Mesenchymal stem cell (in vitro differentiated cells and primary cell): ENCODE measurements around the gene PAF1.

ENCODE experiments used
- DNase-seq: peaks from one replicate; pipeline ENCODE4 v3.0.0-alpha.2; 2013
- H2AFZ ChIP-seq: one replicate; pipeline ENCODE4 v1.6.1; 2013; ENCODE audit warnings: low read depth, mild to moderate bottlenecking, control low read depth, inconsistent platforms, low read length, moderate library complexity
- H2AK5ac ChIP-seq: 2 replicates; pipeline ENCODE4 v1.6.1; 2013; ENCODE audit warnings: low read length, moderate library complexity, mild to moderate bottlenecking, inconsistent platforms; ENCODE audit not compliant: severe bottlenecking
- H2BK120ac ChIP-seq: one replicate; pipeline ENCODE4 v1.6.1; 2013; ENCODE audit warnings: low read depth, mild to moderate bottlenecking, inconsistent platforms, low read length, moderate library complexity
- H2BK12ac ChIP-seq, 2 experiments: one replicate each; pipeline ENCODE4 v1.6.1; 2013; ENCODE audit warnings: inconsistent platforms in 2 of 2, low read length in 2 of 2, mild to moderate bottlenecking in 2 of 2, moderate library complexity in 2 of 2, control low read depth in 1 of 2
- H2BK15ac ChIP-seq: one replicate; pipeline ENCODE4 v1.6.1; 2013; ENCODE audit warnings: mild to moderate bottlenecking, low read depth, inconsistent platforms; ENCODE audit not compliant: poor library complexity, severe bottlenecking
- H2BK5ac ChIP-seq: 2 replicates; pipeline ENCODE4 v1.6.1; 2013; ENCODE audit warnings: low read depth, mild to moderate bottlenecking, low read length, control low read depth, inconsistent platforms; ENCODE audit not compliant: poor library complexity, severe bottlenecking
- H3K14ac ChIP-seq, 2 experiments: one replicate each; pipeline ENCODE4 v1.6.1; 2013; ENCODE audit warnings: inconsistent platforms in 2 of 2, low read length in 2 of 2, control low read depth in 1 of 2, mild to moderate bottlenecking in 1 of 2, moderate library complexity in 1 of 2
- H3K18ac ChIP-seq, 2 experiments: one replicate each; pipeline ENCODE4 v1.6.1; 2013; ENCODE audit warnings: inconsistent platforms in 2 of 2, low read length in 2 of 2, control low read depth in 1 of 2, low read depth in 1 of 2, mild to moderate bottlenecking in 1 of 2
- H3K23ac ChIP-seq, 2 experiments: one replicate each; pipeline ENCODE4 v1.6.1; 2013; ENCODE audit warnings: inconsistent platforms in 2 of 2, low read length in 2 of 2, mild to moderate bottlenecking in 2 of 2, moderate library complexity in 2 of 2, control low read depth in 1 of 2
- H3K27ac ChIP-seq: 2 replicates; pipeline ENCODE4 v1.5.1; 2013; ENCODE audit warnings: mild to moderate bottlenecking, moderate library complexity, low read length, control low read depth, inconsistent platforms; ENCODE audit not compliant: poor library complexity, severe bottlenecking
- H3K27me3 ChIP-seq, 2 experiments: 2 replicates each; pipeline versions ENCODE4 v1.6.1 to v1.7.0; 2013; ENCODE audit warnings: low read length in 2 of 2, mild to moderate bottlenecking in 2 of 2, moderate library complexity in 2 of 2, control low read depth in 1 of 2, inconsistent platforms in 1 of 2; ENCODE audit not compliant: control insufficient read depth in 1 of 2, insufficient read depth in 1 of 2
- H3K36me3 ChIP-seq, 2 experiments: 2 replicates each; pipeline versions ENCODE4 v1.6.1 to v1.7.0; 2013; ENCODE audit warnings: low read length in 2 of 2, control low read depth in 1 of 2, inconsistent platforms in 1 of 2, low read depth in 1 of 2, mild to moderate bottlenecking in 1 of 2; ENCODE audit not compliant: insufficient read depth in 2 of 2, control insufficient read depth in 1 of 2
- H3K4ac ChIP-seq, 2 experiments: one replicate each; pipeline ENCODE4 v1.6.1; 2013; ENCODE audit warnings: inconsistent platforms in 2 of 2, low read length in 2 of 2, mild to moderate bottlenecking in 2 of 2, moderate library complexity in 2 of 2, control low read depth in 1 of 2, low read depth in 1 of 2
- H3K4me1 ChIP-seq: 2 replicates; pipeline ENCODE4 v1.6.1; 2013; ENCODE audit warnings: low read depth, low read length, control low read depth; ENCODE audit not compliant: control insufficient read depth, insufficient read depth
- H3K4me2 ChIP-seq: 2 replicates; pipeline ENCODE4 v1.6.1; 2013; ENCODE audit warnings: low read length, mild to moderate bottlenecking, inconsistent platforms; ENCODE audit not compliant: poor library complexity, severe bottlenecking
- H3K4me3 ChIP-seq, 2 experiments: 2 replicates each; pipeline versions ENCODE4 v1.5.1 to v1.7.0; 2013; ENCODE audit warnings: low read length in 2 of 2, mild to moderate bottlenecking in 2 of 2, control low read depth in 1 of 2, low read depth in 1 of 2; ENCODE audit not compliant: insufficient read depth in 1 of 2
- H3K79me1 ChIP-seq: replicated peaks from 2 replicates; pipeline ENCODE4 v1.6.1; 2013; ENCODE audit warnings: mild to moderate bottlenecking, control low read depth, low read length, inconsistent platforms; ENCODE audit not compliant: poor library complexity, severe bottlenecking
- H3K9ac ChIP-seq: 2 replicates; pipeline ENCODE4 v1.7.0; 2013; ENCODE audit warnings: mild to moderate bottlenecking, low read length, moderate library complexity
- H3K9me3 ChIP-seq: 2 replicates; pipeline ENCODE4 v1.7.0; 2013; ENCODE audit warnings: mild to moderate bottlenecking, low read length; ENCODE audit not compliant: control insufficient read depth
- H4K8ac ChIP-seq: one replicate; pipeline ENCODE4 v1.6.1; 2013; ENCODE audit warnings: inconsistent platforms, mild to moderate bottlenecking, low read length, moderate library complexity
- H4K91ac ChIP-seq: one replicate; pipeline ENCODE4 v1.6.1; 2013; ENCODE audit warnings: mild to moderate bottlenecking, low read length, inconsistent platforms
- WGBS: methylation state at CpG from one replicate; pipeline ENCODE4 v1.1.7; 2013; ENCODE audit warnings: mixed read lengths; 5-methylcytosine and 5-hydroxymethylcytosine counted together

PAF1 gene

DNA sequence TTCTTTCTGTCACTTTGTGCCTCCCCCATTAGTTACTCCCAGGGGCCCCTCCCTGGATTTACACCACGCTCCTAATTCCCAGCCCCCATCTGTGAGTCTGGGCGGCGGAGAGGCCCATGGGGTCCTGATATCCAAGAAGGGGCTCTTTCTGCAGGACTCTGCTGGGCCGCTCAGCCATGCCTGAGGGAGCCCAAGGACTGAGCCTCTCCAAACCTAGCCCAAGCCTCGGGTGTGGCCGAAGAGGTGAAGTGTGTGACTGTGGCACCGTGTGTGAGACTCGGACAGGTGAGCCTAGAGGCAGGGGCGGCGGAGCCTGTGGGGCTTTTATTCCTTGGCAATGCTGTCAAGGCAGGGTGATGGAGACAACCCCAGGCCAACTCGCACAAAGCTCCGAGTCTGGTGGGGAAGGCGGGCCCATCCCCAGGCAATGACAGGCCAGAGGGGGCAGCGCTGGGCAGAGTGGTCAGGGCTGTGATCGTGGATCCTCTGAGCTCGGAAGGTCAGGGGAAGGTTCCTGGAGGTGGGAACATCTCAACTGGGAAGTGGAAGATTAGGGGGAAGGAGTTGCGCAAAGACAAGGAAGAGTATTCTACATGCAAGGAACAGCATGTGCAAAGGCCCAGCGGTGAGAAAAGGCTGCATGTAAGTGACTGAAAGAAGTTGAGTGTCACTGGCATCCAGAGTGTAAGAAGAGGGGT is 23.2 kb upstream of the PAF1 start:
- no peak overlapping the region for H2AFZ ChIP-seq
- H3K4me1 ChIP-seq = peaks cover 43% of the 10 kb centered on the region
- H2AK5ac ChIP-seq = peak overlapping the region; percentile 90
- H3K23ac ChIP-seq = peak overlapping the region in 1 of 2 experiments; percentile 6
- H3K27ac ChIP-seq = peak overlapping the region; percentile 90
- H3K9me3 ChIP-seq = no peaks in the 10 kb centered on the region
- DNase-seq = peak; percentile 67
- peaks cover 7 to 40% of the 10 kb centered on the region in 2 experiments for H3K36me3 ChIP-seq
- peak overlapping the region; percentile 83 for H2BK15ac ChIP-seq
- H2BK12ac ChIP-seq = peak overlapping the region; percentile 59 to 75
- peaks cover 13% of the 10 kb centered on the region for H3K79me1 ChIP-seq
- peak overlapping the region; percentile 83 for H3K4me2 ChIP-seq
- H3K18ac ChIP-seq = peak overlapping the region; percentile 81 to 87
- H3K4me3 ChIP-seq = peak overlapping the region; percentile 75 to 92
- peak overlapping the region; percentile 98 for H3K9ac ChIP-seq
- H2BK5ac ChIP-seq = peak overlapping the region; percentile 81
- H2BK120ac ChIP-seq = peak overlapping the region; percentile 95
- H4K91ac ChIP-seq = peak overlapping the region; percentile 63
- no peaks in the 10 kb centered on the region for H3K27me3 ChIP-seq
- H3K14ac ChIP-seq = peak overlapping the region in 1 of 2 experiments; percentile 63
- 17% methylated on average over 18 of the region's 18 CpGs for WGBS
- peak overlapping the region; percentile 19 for H4K8ac ChIP-seq
- H3K4ac ChIP-seq = peak overlapping the region; percentile 64 to 90

GRCh38 chr19:39413272-39413910 is 22.5 kb upstream of the PAF1 start:
- peaks cover 7% of the 10 kb centered on the region for H3K79me1 ChIP-seq
- peak overlapping the region; percentile 75 to 92 for H3K4me3 ChIP-seq
- no peak overlapping the region for H3K23ac ChIP-seq
- no peaks in the 10 kb centered on the region for H3K9me3 ChIP-seq
- H2BK5ac ChIP-seq = peak overlapping the region; percentile 97
- H2AFZ ChIP-seq = no peak overlapping the region
- peak overlapping the region; percentile 98 for H3K9ac ChIP-seq
- H3K36me3 ChIP-seq = peaks cover 7 to 38% of the 10 kb centered on the region in 2 experiments
- H3K14ac ChIP-seq = peak overlapping the region in 1 of 2 experiments; percentile 62
- peak overlapping the region; percentile 58 to 97 for H3K4ac ChIP-seq
- H3K4me1 ChIP-seq = peaks cover 46% of the 10 kb centered on the region
- peak overlapping the region; percentile 83 for H3K4me2 ChIP-seq
- peak overlapping the region; percentile 81 to 87 for H3K18ac ChIP-seq
- H3K27ac ChIP-seq = peak overlapping the region; percentile 98
- under 1% methylated on average over 41 of the region's 54 CpGs for WGBS
- peak overlapping the region; percentile 95 for H4K91ac ChIP-seq
- H2BK15ac ChIP-seq = peak overlapping the region; percentile 83
- peak overlapping the region; percentile 95 for H2BK120ac ChIP-seq
- DNase-seq = peak; percentile 77
- H4K8ac ChIP-seq = peak overlapping the region; percentile 79
- peak overlapping the region in 1 of 2 experiments; percentile 75 for H2BK12ac ChIP-seq
- peak overlapping the region; percentile 90 for H2AK5ac ChIP-seq
- H3K27me3 ChIP-seq = no peaks in the 10 kb centered on the region

DNA sequence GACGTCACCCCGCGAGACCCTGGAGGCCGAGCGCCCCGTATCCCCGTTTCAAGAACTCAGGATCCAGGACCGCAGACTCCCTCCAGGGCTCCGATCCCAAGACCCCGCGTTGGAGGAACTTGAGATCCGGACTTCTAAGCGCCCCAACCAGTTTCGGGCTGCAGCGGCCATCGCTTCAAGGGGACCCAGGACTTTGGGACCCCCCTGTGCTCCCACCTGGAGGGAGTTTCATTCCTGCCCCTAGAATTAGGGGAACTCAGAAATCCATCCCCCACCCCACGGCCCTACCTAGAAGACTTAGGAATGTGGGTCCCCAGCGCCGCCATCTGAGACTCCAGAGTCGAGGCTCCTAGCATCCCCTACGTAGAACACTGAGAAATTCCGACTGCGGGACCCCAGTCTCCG is 22.0 kb upstream of the PAF1 start:
- H3K79me1 ChIP-seq = peaks cover 7% of the 10 kb centered on the region
- under 1% methylated on average over 24 of the region's 24 CpGs for WGBS

More for the DNA sequence above, 22.0 kb upstream of the PAF1 start:
- Histone ChIP-seq H2BK120ac (peak overlapping the region; percentile 95), H3K27ac (peak overlapping the region; percentile 98), H3K4me2 (peak overlapping the region; percentile 62), H2AFZ (no peak overlapping the region), H4K91ac (peak overlapping the region; percentile 95), H4K8ac (peak overlapping the region; percentile 90), H3K9me3 (no peaks in the 10 kb centered on the region), H3K27me3 (no peaks in the 10 kb centered on the region), H3K4ac (peak overlapping the region; percentile 58 to 97), H3K4me3 (peak overlapping the region; percentile 75 to 92), H2BK15ac (peak overlapping the region; percentile 100), H3K23ac (no peak overlapping the region), H3K14ac (peak overlapping the region; percentile 68 to 76), H3K36me3 (peaks cover 12 to 38% of the 10 kb centered on the region in 2 experiments), H2AK5ac (peak overlapping the region; percentile 79), H2BK12ac (peak overlapping the region; percentile 35 to 37), H3K18ac (peak overlapping the region; percentile 81 to 87), H2BK5ac (peak overlapping the region; percentile 97), H3K4me1 (peaks cover 51% of the 10 kb centered on the region), H3K9ac (peak overlapping the region; percentile 98)
- no peak for DNase-seq
